ENCODE data around the gene MGMT. TPM values are rescaled to one million over a fixed set of nuclear protein-coding genes. Genes with fewer than 3 reads are reported as not detected.

The MGMT gene
- polyA plus RNA-seq, 3 donors: 9.5 to 23.5 (median 17.5) TPM

GRCh38 chr10:129741280-129741977, 274.4 kb downstream of the MGMT start:
- Histone ChIP-seq H3K27ac (ENCODE audit: low read depth in 1 of 2, low read length in 2 of 2) (no peak overlapping the region), H3K9me3 (replicated peaks in 1 of 2; ENCODE audit: control insufficient read depth in 1 of 2, insufficient read depth in 1 of 2, low read length in 2 of 2) (peaks cover 0 to 35% of the 10 kb centered on the region in 2 donors), H2AFZ (ENCODE audit: insufficient read depth, low read depth, low read length, poor library complexity, severe bottlenecking) (no peak overlapping the region), H3K79me2 (ENCODE audit: insufficient read depth, low read length) (no peaks in the 10 kb centered on the region), H4K20me1 (ENCODE audit: insufficient read depth, low read length) (no peaks in the 10 kb centered on the region), H3K9ac (ENCODE audit: insufficient read depth, low read length, poor library complexity, severe bottlenecking) (no peak overlapping the region), H3K4me3 (replicated peaks in 1 of 3; ENCODE audit: low read depth in 2 of 3, low read length in 3 of 3) (no peak overlapping the region), H3K4me2 (replicated peaks; ENCODE audit: extremely low read depth, low read length, poor library complexity, severe bottlenecking) (no peak overlapping the region), H3K4me1 (ENCODE audit: control insufficient read depth in 1 of 2, insufficient read depth in 2 of 2, low read length in 2 of 2) (peaks cover 0 to 2% of the 10 kb centered on the region in 2 donors), H3K27me3 (ENCODE audit: control insufficient read depth in 2 of 2, insufficient read depth in 2 of 2, low read length in 2 of 2) (no peaks in the 10 kb centered on the region), H3K36me3 (replicated peaks in 1 of 2; ENCODE audit: control insufficient read depth in 1 of 2, insufficient read depth in 2 of 2, low read length in 2 of 2) (no peaks in the 10 kb centered on the region)
- Mint-ChIP-seq H3K9me3 (peaks cover 9 to 39% (median 15%) of the 10 kb centered on the region in 7 donors), H3K27ac (peak overlapping the region in 2 of 7 donors; percentile 41 to 75), H3K36me3 (no peaks in the 10 kb centered on the region), H3K4me1 (peaks cover 10% of the 10 kb centered on the region), H3K4me3 (no peak overlapping the region), H3K27me3 (ENCODE audit: low read depth in 3 of 3) (peaks cover 0 to 5% (median 2%) of the 10 kb centered on the region in 3 donors)
- 96% methylated on average over 16 of the region's 19 CpGs for WGBS (ENCODE audit: insufficient coverage)
- TF ChIP-seq CTCF (IDR thresholded peaks at IDR 0.05): no peak
- no peak for DNase-seq
- intact Hi-C loops (cut with micrococcal nuclease): no loop called here

GRCh38 chr10:129741978-129742741, 275.1 kb downstream of the MGMT start:
- no peak overlapping the region for H3K4me2 ChIP-seq (replicated peaks; ENCODE audit: extremely low read depth, low read length, poor library complexity, severe bottlenecking)
- no peak overlapping the region for H3K9ac ChIP-seq (ENCODE audit: insufficient read depth, low read length, poor library complexity, severe bottlenecking)
- H3K36me3 Mint-ChIP-seq: no peaks in the 10 kb centered on the region
- peaks cover 10% of the 10 kb centered on the region for H3K4me1 Mint-ChIP-seq
- H3K27me3 ChIP-seq (ENCODE audit: control insufficient read depth in 2 of 2, insufficient read depth in 2 of 2, low read length in 2 of 2): no peaks in the 10 kb centered on the region
- H3K9me3 ChIP-seq (replicated peaks in 1 of 2; ENCODE audit: control insufficient read depth in 1 of 2, insufficient read depth in 1 of 2, low read length in 2 of 2): peaks cover 0 to 35% of the 10 kb centered on the region in 2 donors
- H3K27me3 Mint-ChIP-seq (ENCODE audit: low read depth in 3 of 3): peaks cover 0 to 5% (median 2%) of the 10 kb centered on the region in 3 donors
- peaks cover 7 to 38% (median 15%) of the 10 kb centered on the region in 7 donors for H3K9me3 Mint-ChIP-seq
- H2AFZ ChIP-seq (ENCODE audit: insufficient read depth, low read depth, low read length, poor library complexity, severe bottlenecking): no peak overlapping the region
- peaks cover 0 to 2% of the 10 kb centered on the region in 2 donors for H3K4me1 ChIP-seq (ENCODE audit: control insufficient read depth in 1 of 2, insufficient read depth in 2 of 2, low read length in 2 of 2)
- TF ChIP-seq CTCF (IDR thresholded peaks at IDR 0.05): no peak
- H3K36me3 ChIP-seq (replicated peaks in 1 of 2; ENCODE audit: control insufficient read depth in 1 of 2, insufficient read depth in 2 of 2, low read length in 2 of 2): no peaks in the 10 kb centered on the region
- no peaks in the 10 kb centered on the region for H4K20me1 ChIP-seq (ENCODE audit: insufficient read depth, low read length)
- intact Hi-C loops (cut with micrococcal nuclease): no loop called here
- H3K4me3 Mint-ChIP-seq: no peak overlapping the region
- H3K27ac ChIP-seq (ENCODE audit: low read depth in 1 of 2, low read length in 2 of 2): no peak overlapping the region
- WGBS (ENCODE audit: insufficient coverage): over 99% methylated on average over 14 of the region's 19 CpGs
- H3K27ac Mint-ChIP-seq: peak overlapping the region in 1 of 7 donors; percentile 41
- H3K79me2 ChIP-seq (ENCODE audit: insufficient read depth, low read length): no peaks in the 10 kb centered on the region
- H3K4me3 ChIP-seq (replicated peaks in 1 of 3; ENCODE audit: low read depth in 2 of 3, low read length in 3 of 3): no peak overlapping the region
- no peak for DNase-seq

All from CD14-positive monocyte (primary cell).